MCF 10A (cell line): ENCODE data around the gene AMPD2. TPM values are rescaled to one million over a fixed set of nuclear protein-coding genes. Genes with fewer than 3 reads are reported as not detected.

ENCODE experiments used
- Bru-seq: library from RNA; stranded (reverse); fragments of 400-500 nt; gene quantifications from one replicate; lab custom pipeline; 2021; lab: Mats Ljungman, UMichigan
- BruChase-seq, 2 experiments: library from RNA; stranded (reverse); fragments of 400-500 nt; gene quantifications; one replicate each; lab custom pipeline; 2021; lab: Mats Ljungman, UMichigan
- BruUV-seq: library from RNA; stranded (reverse); fragments of 400-500 nt; replicated peaks from 2 replicates; lab custom pipeline; 2021; lab: Mats Ljungman, UMichigan
- CTCF ChIA-PET: fragments of 300-600 bp; sonication (Branson Sonifier 250); formaldehyde crosslinking; extraction: SDS; loops from one replicate; lab custom pipeline; 2021; ENCODE audit warnings: antibody characterized with exemption, inconsistent platforms; lab: Yijun Ruan, JAX
- POLR2A ChIA-PET: fragments of 300-600, 350-650 bp; sonication (Branson Sonifier 250); formaldehyde crosslinking; extraction: SDS; loops from one replicate; lab custom pipeline; 2020; ENCODE audit warnings: antibody characterized with exemption, inconsistent platforms; lab: Yijun Ruan, JAX
- DNase-seq: peaks from one replicate; pipeline ENCODE4 v3.0.0-alpha.2; 2018; ENCODE audit not compliant: unreplicated experiment
- H3K27ac Mint-ChIP-seq: one replicate; pipeline ENCODE4 v1.8.0; 2022; ENCODE audit warnings: mild to moderate bottlenecking, low read depth, mixed read lengths; ENCODE audit not compliant: unreplicated experiment
- H3K27me3 Mint-ChIP-seq: one replicate; pipeline ENCODE4 v1.8.0; 2022; ENCODE audit warnings: mixed read lengths; ENCODE audit not compliant: insufficient read depth, unreplicated experiment
- H3K36me3 Mint-ChIP-seq: one replicate; pipeline ENCODE4 v1.8.0; 2022; ENCODE audit warnings: mild to moderate bottlenecking, moderate library complexity, mixed read lengths; ENCODE audit not compliant: insufficient read depth, unreplicated experiment
- H3K4me1 Mint-ChIP-seq: one replicate; pipeline ENCODE4 v1.8.0; 2022; ENCODE audit warnings: mixed read lengths; ENCODE audit not compliant: insufficient read depth, unreplicated experiment
- H3K4me3 Mint-ChIP-seq: one replicate; pipeline ENCODE4 v1.8.0; 2022; ENCODE audit warnings: mild to moderate bottlenecking, moderate library complexity, mixed read lengths; ENCODE audit not compliant: unreplicated experiment
- H3K9me3 Mint-ChIP-seq: one replicate; pipeline ENCODE4 v1.8.0; 2022; ENCODE audit warnings: mixed read lengths; ENCODE audit not compliant: unreplicated experiment
- intact Hi-C: fragments of 100-400 bp; cut with micrococcal nuclease; formaldehyde crosslinking; loops from 2 replicates; pipeline ENCODE4 v1.14.1; 2022
- long read RNA-seq: library from polyadenylated mRNA; stranded (forward); transcript quantifications from one replicate; pipeline ENCODE4 v2.0.0, GENCODE V29; 2022
- total RNA-seq: library from RNA; stranded (reverse); gene quantifications from 2 replicates; pipeline ENCODE4 v1.2.3, GENCODE V29; 2022
- TF ChIP-seq, protein P1 (sequence below): fragments of 200-600 bp; IDR thresholded peaks from one replicate; pipeline ENCODE4 v1.8.0; 2022; ENCODE audit warnings: antibody characterized with exemption, mild to moderate bottlenecking; ENCODE audit not compliant: unreplicated experiment

The AMPD2 gene
- total RNA-seq (49.5 and 52.6 TPM in 2 replicates), Bru-seq, nascent RNA (percentile 53 among the genes with signal in this experiment), BruChase-seq, experiment 1, labeled RNA remaining after a 6-hour chase (percentile 74 among the genes with signal in this experiment), BruChase-seq, experiment 2, labeled RNA remaining after a 2-hour chase (percentile 65 among the genes with signal in this experiment)
- long read RNA-seq, transcript AMPD2-202 (18 exons, 3,728 nt): major isoform, 46 of 104 reads
- long read RNA-seq, partial matches to known transcripts: 29 of 104 reads
- long read RNA-seq, other reads (novel, unspliced or antisense): 23 of 104 reads

DNA sequence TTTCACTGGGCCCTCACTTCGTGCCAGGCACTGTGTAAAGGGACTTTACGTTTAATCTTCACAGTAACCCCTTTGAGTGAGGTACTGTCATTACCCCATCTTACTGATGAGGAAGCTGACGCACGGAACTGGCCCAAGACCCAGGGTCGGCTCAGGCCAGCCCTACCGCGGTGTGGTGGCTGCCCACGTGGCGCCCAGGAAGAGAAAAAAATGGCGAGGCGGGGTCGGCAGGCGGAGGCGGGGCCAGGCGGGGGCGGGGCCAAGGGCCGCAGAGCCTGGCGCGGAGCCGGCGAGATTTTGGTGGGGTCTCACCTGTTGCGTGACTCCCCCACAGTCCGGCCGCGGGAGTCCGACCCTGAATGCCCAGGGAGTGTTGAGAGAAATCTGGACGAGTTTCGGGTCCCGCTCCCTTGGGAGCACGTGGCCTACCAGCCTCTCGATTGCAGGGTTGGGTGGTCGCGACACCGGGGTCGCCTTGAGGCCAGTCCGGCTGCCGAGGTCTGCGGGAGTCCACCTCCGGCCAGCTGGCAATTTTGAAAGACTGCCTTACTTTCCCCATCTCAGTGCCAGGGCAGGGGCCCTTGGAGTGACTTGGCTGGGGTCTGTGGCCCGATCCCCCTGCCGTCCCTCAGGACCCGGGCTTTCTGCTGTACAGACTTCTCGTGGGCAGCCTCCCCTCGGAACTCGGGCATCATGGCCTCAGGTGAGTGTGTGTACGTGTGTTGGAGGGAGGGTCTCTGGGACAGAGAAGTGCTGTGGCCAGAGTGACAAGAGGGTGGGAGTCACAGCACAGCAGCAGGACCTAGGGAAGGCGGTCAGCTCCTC, at the start of gene AMPD2, which contains the start of gene GNAT2:
AMPD2 (plus strand) TSS at position 262 of the 825 bp plus-strand sequence. CDS start 1,339 bp downstream, outside the sequence.
GNAT2 (minus strand) TSS at position 41 of the 825 bp plus-strand sequence. CDS start 6,746 bp downstream, outside the sequence.
- peak within 1 kb of the TSS; percentile 92 for H3K27ac Mint-ChIP-seq
- H3K4me3 Mint-ChIP-seq: peak within 1 kb of the TSS; percentile 97
- POLR2A ChIA-PET: interaction anchor here (0.6 to 5.8 kb wide), 14 partner anchors 9 to 406 kb away, joined by 3 to 99 read pairs (median 3); partner anchors contain the start of genes AHCYL1, GNAI3 and SARS1
- DNase-seq: peak; percentile 79
- no peaks in the 10 kb centered on the region for H3K27me3 Mint-ChIP-seq
- no peaks in the 10 kb centered on the region for H3K36me3 Mint-ChIP-seq
- peaks cover 40% of the 10 kb centered on the region for H3K4me1 Mint-ChIP-seq
- TF ChIP-seq, protein P1, sequence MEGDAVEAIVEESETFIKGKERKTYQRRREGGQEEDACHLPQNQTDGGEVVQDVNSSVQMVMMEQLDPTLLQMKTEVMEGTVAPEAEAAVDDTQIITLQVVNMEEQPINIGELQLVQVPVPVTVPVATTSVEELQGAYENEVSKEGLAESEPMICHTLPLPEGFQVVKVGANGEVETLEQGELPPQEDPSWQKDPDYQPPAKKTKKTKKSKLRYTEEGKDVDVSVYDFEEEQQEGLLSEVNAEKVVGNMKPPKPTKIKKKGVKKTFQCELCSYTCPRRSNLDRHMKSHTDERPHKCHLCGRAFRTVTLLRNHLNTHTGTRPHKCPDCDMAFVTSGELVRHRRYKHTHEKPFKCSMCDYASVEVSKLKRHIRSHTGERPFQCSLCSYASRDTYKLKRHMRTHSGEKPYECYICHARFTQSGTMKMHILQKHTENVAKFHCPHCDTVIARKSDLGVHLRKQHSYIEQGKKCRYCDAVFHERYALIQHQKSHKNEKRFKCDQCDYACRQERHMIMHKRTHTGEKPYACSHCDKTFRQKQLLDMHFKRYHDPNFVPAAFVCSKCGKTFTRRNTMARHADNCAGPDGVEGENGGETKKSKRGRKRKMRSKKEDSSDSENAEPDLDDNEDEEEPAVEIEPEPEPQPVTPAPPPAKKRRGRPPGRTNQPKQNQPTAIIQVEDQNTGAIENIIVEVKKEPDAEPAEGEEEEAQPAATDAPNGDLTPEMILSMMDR: no peak
- intact Hi-C loops: loop anchor here (2.0 kb wide), 1 partner anchor 71 kb away; the partner anchor contains the start of gene GNAI3
- CTCF ChIA-PET: interaction anchor here (0.9 to 11.4 kb wide), 10 partner anchors 10 to 157 kb away, joined by 3 to 96 read pairs (median 4); partner anchors contain the start of gene CYB561D1
- no peaks in the 10 kb centered on the region for H3K9me3 Mint-ChIP-seq
- TSS peak; percentile 69 for BruUV-seq

DNA sequence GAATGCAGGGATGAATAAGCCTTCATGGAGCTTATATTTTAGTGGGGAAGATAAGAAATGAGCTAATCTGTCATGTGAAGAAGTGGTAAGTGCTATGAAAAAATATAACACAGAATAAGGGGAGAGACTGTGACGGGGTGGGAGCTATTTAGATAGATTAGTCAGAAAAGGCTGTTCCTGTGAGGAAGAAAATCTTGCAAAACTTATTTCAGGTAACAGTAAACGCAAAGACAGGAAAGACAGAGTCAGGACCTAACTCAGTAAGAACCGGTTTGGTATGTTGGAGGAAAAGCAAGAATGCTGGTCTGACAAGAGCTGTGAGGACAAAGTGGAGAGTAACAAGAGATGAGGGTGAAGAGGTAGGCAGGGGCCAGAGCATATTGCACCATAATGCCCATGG, 49.2 kb upstream of the AMPD2 start:
- H3K9me3 Mint-ChIP-seq: no peaks in the 10 kb centered on the region
- peaks cover 9% of the 10 kb centered on the region for H3K4me1 Mint-ChIP-seq
- ChIA-PET POLR2A (interaction anchor here (2.5 kb wide), 1 partner anchor 22 kb away, joined by 18 read pairs; the partner anchor contains the start of gene GNAI3), CTCF (interaction anchor here (0.9 to 1.2 kb wide), 2 partner anchors 43 to 69 kb away, joined by 3 to 4 read pairs; no protein-coding TSS in a partner anchor)
- H3K27me3 Mint-ChIP-seq: no peaks in the 10 kb centered on the region
- peaks cover 6% of the 10 kb centered on the region for H3K36me3 Mint-ChIP-seq
- TF ChIP-seq, protein P1: no peak
- no peak overlapping the region for H3K27ac Mint-ChIP-seq
- BruUV-seq: no TSS peak
- no peak overlapping the region for H3K4me3 Mint-ChIP-seq
- intact Hi-C loops: no loop called here
- DNase-seq: no peak

DNA sequence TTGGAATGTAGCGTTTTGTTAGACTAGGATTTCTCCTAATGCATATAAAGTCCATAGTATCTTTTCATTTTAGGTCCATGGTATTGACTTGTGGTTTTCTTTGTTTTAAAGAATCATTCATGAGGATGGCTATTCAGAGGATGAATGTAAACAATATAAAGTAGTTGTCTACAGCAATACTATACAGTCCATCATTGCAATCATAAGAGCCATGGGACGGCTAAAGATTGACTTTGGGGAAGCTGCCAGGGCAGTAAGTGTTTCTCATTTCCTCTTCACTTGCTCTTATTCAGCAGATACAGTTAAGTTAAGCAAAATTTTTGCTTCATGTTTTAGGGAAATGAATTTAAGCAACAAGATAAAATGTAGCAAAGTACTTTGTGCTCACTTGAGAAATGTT, 45.9 kb upstream of the AMPD2 start:
- Mint-ChIP-seq H3K36me3 (peaks cover 24% of the 10 kb centered on the region), H3K4me1 (peaks cover 8% of the 10 kb centered on the region), H3K4me3 (no peak overlapping the region), H3K27ac (no peak overlapping the region), H3K9me3 (no peaks in the 10 kb centered on the region), H3K27me3 (no peaks in the 10 kb centered on the region)
- intact Hi-C loops: no loop called here
- no TSS peak for BruUV-seq
- ChIA-PET POLR2A (no interaction called here), CTCF (interaction anchor here (0.6 to 0.7 kb wide), 2 partner anchors 579 to 635 kb away, joined by 3 read pairs; no protein-coding TSS in a partner anchor)
- TF ChIP-seq, protein P1: no peak
- no peak for DNase-seq
